Lower lobe of right lung (tissue), 2 donors: ENCODE data around the gene TUBB2B. TPM values are rescaled to one million over a fixed set of nuclear protein-coding genes. Genes with fewer than 3 reads are reported as not detected.

ENCODE experiments used
- ATAC-seq, 2 donors: fragments of 200-7000 bp; cut with Tn5 transposase; one replicate each; pipeline ENCODE4 v1.9.1; 2020 to 2022; ENCODE audit warnings: mild to moderate bottlenecking in 2 of 2, moderate library complexity in 2 of 2
- DNase-seq: peaks from one replicate; pipeline ENCODE4 v3.0.0-alpha.2; 2020
- H3K27ac ChIP-seq: fragments of 200-600 bp; one replicate; pipeline ENCODE4 v1.8.0; 2022
- H3K27me3 ChIP-seq: fragments of 200-600 bp; one replicate; pipeline ENCODE4 v1.8.0; 2022; ENCODE audit warnings: low read depth
- H3K36me3 ChIP-seq: fragments of 200-600 bp; one replicate; pipeline ENCODE4 v1.8.0; 2022; ENCODE audit warnings: mild to moderate bottlenecking
- H3K4me1 ChIP-seq: fragments of 200-600 bp; one replicate; pipeline ENCODE4 v1.8.0; 2022
- H3K4me3 ChIP-seq: fragments of 200-600 bp; one replicate; pipeline ENCODE4 v1.8.0; 2022; ENCODE audit warnings: mild to moderate bottlenecking
- H3K9me3 ChIP-seq: fragments of 200-600 bp; one replicate; pipeline ENCODE4 v1.8.0; 2022
- CTCF ChIP-seq: fragments of 200-600 bp; IDR thresholded peaks from one replicate; pipeline ENCODE4 v1.8.0; 2022; ENCODE audit warnings: antibody characterized with exemption, mild to moderate bottlenecking
- intact Hi-C: fragments of 100-400 bp; cut with DNase I; formaldehyde crosslinking; loops from one replicate; pipeline ENCODE4 v1.11.0; 2022
- total RNA-seq: library from RNA; stranded (reverse); fragmentation: NEBNext Ultra II Directional; extraction: Animal tissue kit (Norgen Biotek cat#: 25700); gene quantifications from one replicate; pipeline ENCODE4 v1.2.1, GENCODE V29; 2021
- donor health status: DM: no; HTN: yes; CAD: no; lungs with severe emphysema.

TUBB2B gene
- total RNA-seq, 1 donor from 2014 or later, result 0.59 TPM

- no peaks in the 10 kb centered on the region for H3K27me3 ChIP-seq
- H3K4me3 ChIP-seq, result peak overlapping the region; percentile 97
- DNase-seq, result no peak
- intact Hi-C loops, result loop anchor here (10.0 kb wide), 1 partner anchor 133 kb away; no protein-coding TSS in a partner anchor
- no peak for ATAC-seq
- no peaks in the 10 kb centered on the region for H3K36me3 ChIP-seq
- H3K9me3 ChIP-seq, result no peaks in the 10 kb centered on the region
- H3K27ac ChIP-seq, result peak overlapping the region; percentile 85
- no peak for TF ChIP-seq CTCF
- H3K4me1 ChIP-seq, result peaks cover 33% of the 10 kb centered on the region
Observed at GRCh38 chr6:3258201-3258600, 30.7 kb upstream of the TUBB2B start.

DNA sequence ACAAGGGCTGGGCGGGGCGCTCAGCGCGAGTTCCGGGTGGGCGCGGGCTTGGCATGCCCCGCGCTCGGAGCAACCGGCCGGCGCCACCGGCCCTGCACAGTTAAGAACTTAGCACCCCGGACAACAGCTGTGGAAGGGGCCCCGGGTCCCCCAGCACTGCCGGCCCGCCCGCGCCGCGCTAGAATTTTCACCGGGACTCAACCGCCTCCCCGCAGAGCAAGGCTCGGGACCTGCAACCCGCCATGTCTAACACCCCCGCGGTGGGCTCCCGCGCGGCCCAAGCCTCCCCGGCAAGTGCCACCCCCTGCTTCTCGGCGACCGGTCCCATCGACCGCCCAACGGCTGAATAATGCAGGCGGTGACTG is 26.1 kb upstream of the TUBB2B start:
- DNase-seq, result no peak
- Histone ChIP-seq H3K4me1 (peaks cover 13% of the 10 kb centered on the region), H3K4me3 (no peak overlapping the region), H3K9me3 (no peaks in the 10 kb centered on the region), H3K27ac (no peak overlapping the region), H3K36me3 (no peaks in the 10 kb centered on the region), H3K27me3 (peaks cover under 1% of the 10 kb centered on the region)
- no peak for ATAC-seq
- TF ChIP-seq CTCF, result no peak
- intact Hi-C loops, result loop anchor here (10.0 kb wide), 1 partner anchor 129 kb away; no protein-coding TSS in a partner anchor

DNA sequence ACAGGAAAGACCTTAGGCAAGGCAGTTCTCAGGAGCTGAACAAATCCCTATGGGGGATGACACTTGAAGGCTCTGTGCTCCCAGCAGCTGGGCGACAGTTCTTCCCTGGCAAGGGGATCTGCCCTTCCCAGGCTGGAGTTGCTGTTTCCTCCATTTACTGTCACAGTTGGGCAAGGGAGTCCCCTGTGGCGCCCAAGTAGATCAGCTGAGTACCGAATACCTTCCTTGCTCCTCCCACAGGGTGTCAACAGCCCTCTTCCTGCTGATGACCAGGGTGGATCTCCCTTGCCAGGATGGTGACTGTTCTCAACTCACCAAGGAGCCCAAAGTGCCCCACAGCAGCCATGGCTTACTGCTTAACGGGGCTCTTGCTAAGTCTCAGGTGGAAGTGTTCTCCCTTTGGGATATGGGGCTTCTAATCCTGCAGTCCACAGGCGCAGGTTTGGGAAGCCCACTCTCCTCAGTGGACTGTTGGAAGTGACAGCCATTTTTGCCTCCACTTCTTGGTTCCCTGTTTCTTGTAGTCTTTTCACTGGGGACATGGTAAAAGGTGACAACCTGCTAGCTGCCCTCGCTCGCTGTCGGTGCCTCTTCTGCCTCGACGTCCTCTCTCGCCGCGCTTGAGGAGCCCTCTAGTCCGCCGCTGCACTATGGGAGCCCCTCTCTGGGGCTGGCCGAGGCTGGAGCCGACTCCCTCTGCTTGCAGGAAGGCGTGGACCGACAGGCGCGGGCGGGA is 25.6 kb upstream of the TUBB2B start:
- H3K36me3 ChIP-seq, result no peaks in the 10 kb centered on the region
- H3K9me3 ChIP-seq, result no peaks in the 10 kb centered on the region
- H3K27ac ChIP-seq, result no peak overlapping the region
- H3K4me1 ChIP-seq, result peaks cover 11% of the 10 kb centered on the region
- H3K27me3 ChIP-seq, result peaks cover 6% of the 10 kb centered on the region
- ATAC-seq (no peak), DNase-seq (no peak)
- intact Hi-C loops, result loop anchor here (10.0 kb wide), 1 partner anchor 128 kb away; no protein-coding TSS in a partner anchor
- no peak overlapping the region for H3K4me3 ChIP-seq
- TF ChIP-seq CTCF, result no peak

GRCh38 chr6:3252369-3252768 is 24.9 kb upstream of the TUBB2B start:
- Histone ChIP-seq H3K4me1 (peaks cover 18% of the 10 kb centered on the region), H3K9me3 (no peaks in the 10 kb centered on the region), H3K4me3 (no peak overlapping the region), H3K36me3 (no peaks in the 10 kb centered on the region), H3K27ac (no peak overlapping the region), H3K27me3 (peaks cover 11% of the 10 kb centered on the region)
- no peak for TF ChIP-seq CTCF
- intact Hi-C loops, result loop anchor here (10.0 kb wide), 1 partner anchor 128 kb away; no protein-coding TSS in a partner anchor
- no peak for ATAC-seq
- no peak for DNase-seq

DNA sequence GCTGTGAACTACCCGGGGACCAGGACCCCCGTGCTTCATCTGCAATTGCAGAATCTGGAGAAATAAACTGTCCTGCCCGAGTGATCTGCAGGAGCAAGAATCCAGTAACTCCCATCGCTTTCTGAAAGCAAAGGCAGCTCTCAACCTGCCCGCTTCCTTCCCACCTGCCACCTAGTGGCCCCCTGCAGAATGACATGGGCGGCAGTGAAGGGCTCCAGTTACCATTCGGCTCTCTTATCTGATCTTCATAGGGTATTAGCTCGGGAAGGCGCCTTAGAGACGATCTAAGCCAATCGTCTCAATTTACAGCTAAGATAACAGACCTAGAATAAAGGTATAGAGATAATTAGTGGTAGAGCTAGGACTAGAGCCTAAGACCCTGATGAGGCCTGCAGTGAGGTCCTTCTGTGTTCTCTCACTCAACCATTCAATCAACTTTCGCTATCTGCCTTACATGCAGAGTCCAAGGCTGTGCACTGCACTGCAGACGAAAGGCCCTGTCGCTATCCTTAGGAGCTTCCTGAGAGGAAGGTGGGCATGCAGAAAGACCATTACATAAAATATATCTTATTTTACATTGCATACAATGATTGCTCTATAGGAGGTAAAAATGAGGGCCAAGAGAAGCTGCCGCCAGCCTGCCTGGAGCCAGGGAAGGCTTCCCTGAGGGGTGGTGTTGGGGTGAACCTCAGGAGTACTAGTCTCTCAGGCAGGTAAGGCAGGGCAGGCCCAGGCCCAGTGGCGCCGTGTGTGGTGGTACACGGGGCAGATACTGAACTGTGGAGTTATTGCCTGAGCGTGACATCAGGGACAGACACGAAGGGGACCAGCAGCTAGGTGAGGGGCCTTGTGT is 24.2 kb upstream of the TUBB2B start:
- Histone ChIP-seq H3K4me3 (peak overlapping the region; percentile 17), H3K9me3 (no peaks in the 10 kb centered on the region), H3K36me3 (no peaks in the 10 kb centered on the region), H3K4me1 (peaks cover 18% of the 10 kb centered on the region), H3K27me3 (peaks cover 11% of the 10 kb centered on the region), H3K27ac (no peak overlapping the region)
- TF ChIP-seq CTCF, result peak; percentile 97
- ATAC-seq (peak; percentile 89 to 90), DNase-seq (peak; percentile 84)
- intact Hi-C loops, result loop anchor here (10.0 kb wide), 1 partner anchor 127 kb away; no protein-coding TSS in a partner anchor
